GM21576 (cell line): Measurements from ENCODE around the gene UBTD1.
"Not testable (repeated sequence)": the region's sequence is repeated elsewhere in the genome, so short reads cannot be mapped to it uniquely, and the experiment has no call there.

Source experiments
- ATAC-seq: cut with Tn5 transposase; IDR thresholded peaks from one replicate; pipeline ENCODE4 v1.9.1; 2021; ENCODE audit warnings: mild to moderate bottlenecking, moderate library complexity; ENCODE audit not compliant: unreplicated experiment

The UBTD1 gene

GRCh38 chr10:97514344-97514743 is 15.6 kb downstream of the UBTD1 start:
- ATAC-seq: no peak

GRCh38 chr10:97515271-97515978 is 16.7 kb downstream of the UBTD1 start:
- ATAC-seq: no peak

GRCh38 chr10:97517096-97517750 is 18.5 kb downstream of the UBTD1 start:
- ATAC-seq: no peak

GRCh38 chr10:97517778-97518300 is 19.1 kb downstream of the UBTD1 start:
- ATAC-seq: no peak

- ATAC-seq: no peak
Measured at GRCh38 chr10:97518301-97519043, 19.7 kb downstream of the UBTD1 start.

- no peak for ATAC-seq
Measured at GRCh38 chr10:97519342-97519741, 20.6 kb downstream of the UBTD1 start.

GRCh38 chr10:97520520-97520919 is 21.8 kb downstream of the UBTD1 start:
- no peak for ATAC-seq

- no peak for ATAC-seq
Measured at GRCh38 chr10:97520978-97521761, 22.4 kb downstream of the UBTD1 start.

- ATAC-seq: no peak
Measured at GRCh38 chr10:97522071-97522470, 23.3 kb downstream of the UBTD1 start.

GRCh38 chr10:97522937-97523336 is 24.2 kb downstream of the UBTD1 start:
- ATAC-seq: no peak

GRCh38 chr10:97525086-97525485 is 26.4 kb downstream of the UBTD1 start:
- ATAC-seq: no peak

GRCh38 chr10:97525683-97526110 is 27.0 kb downstream of the UBTD1 start:
- ATAC-seq: no peak

- not testable (repeated sequence) for ATAC-seq
Measured at GRCh38 chr10:97528876-97529275, 30.2 kb downstream of the UBTD1 start.

- no peak for ATAC-seq
Measured at GRCh38 chr10:97529685-97530465, 31.2 kb downstream of the UBTD1 start.

GRCh38 chr10:97531401-97531986 is 32.8 kb downstream of the UBTD1 start:
- no peak for ATAC-seq

GRCh38 chr10:97532935-97533671 is 34.4 kb downstream of the UBTD1 start:
- ATAC-seq: no peak

GRCh38 chr10:97533888-97534287 is 35.2 kb downstream of the UBTD1 start:
- ATAC-seq: no peak

- ATAC-seq: no peak
Measured at GRCh38 chr10:97534746-97535367, 36.1 kb downstream of the UBTD1 start.
